ENCODE measurements around the gene MRPL9.

MRPL9 gene

DNA sequence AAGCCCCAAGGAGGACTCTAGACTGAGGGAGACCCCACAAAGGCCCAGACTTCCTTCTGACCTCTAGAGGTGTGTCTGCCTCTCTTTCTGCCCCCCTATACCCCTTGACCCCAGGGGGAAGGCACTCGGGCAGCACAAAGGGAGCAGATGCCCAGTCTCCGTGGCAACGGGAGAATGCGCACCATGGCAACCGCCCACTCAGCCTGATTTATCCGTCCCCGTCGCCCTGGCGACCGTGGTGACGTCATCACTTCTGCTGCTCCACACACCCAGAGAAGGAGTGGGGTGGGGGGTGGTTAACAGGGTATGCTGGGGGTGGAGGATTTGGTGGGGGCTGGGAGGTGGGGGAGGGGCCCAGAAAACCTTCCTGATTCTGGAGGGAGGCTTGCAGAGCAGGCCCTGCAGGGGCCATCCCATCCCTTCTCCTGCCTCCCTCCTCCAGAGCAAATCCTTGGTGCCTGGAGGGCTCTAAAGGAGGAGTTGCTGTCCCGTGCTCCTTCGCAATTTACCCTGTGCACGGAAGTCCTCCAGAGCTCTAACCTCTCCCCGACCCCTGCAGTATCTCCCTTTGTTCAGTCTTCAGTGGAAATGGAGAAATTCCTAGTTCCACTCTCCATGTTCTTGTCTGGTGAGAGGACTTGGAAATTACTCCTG lies 53.0 kb downstream of the MRPL9 start:
- Histone ChIP-seq H3K27ac (ENCODE audit: low read depth, low read length) (no peak overlapping the region), H3F3A (ENCODE audit: control insufficient read depth, insufficient read depth) (no peaks in the 10 kb centered on the region), H3K36me3 (ENCODE audit: control insufficient read depth, low read length) (no peaks in the 10 kb centered on the region), H3K9me2 (replicated peaks; ENCODE audit: control insufficient read depth, low read length) (no peaks in the 10 kb centered on the region), H3K27me3 (ENCODE audit: control insufficient read depth, low read length) (peaks cover 8% of the 10 kb centered on the region; the same call in 1 of the 2 replicates), H3K4me3 (ENCODE audit: low read length) (no peak overlapping the region), H3K79me2 (ENCODE audit: control insufficient read depth, low read length) (no peaks in the 10 kb centered on the region), H4K20me1 (ENCODE audit: control insufficient read depth, insufficient read depth, low read depth, low read length) (no peaks in the 10 kb centered on the region), H3K4me1 (ENCODE audit: control insufficient read depth, low read length) (no peaks in the 10 kb centered on the region), H3K9me3 (ENCODE audit: control insufficient read depth, insufficient read depth, low read length) (no peaks in the 10 kb centered on the region), H3K4me2 (ENCODE audit: low read length) (no peak overlapping the region)
- TF ChIP-seq EZH2phosphoT487 (IDR thresholded peaks at IDR 0.05; ENCODE audit: borderline replicate concordance, low read length), result no peak
- TF ChIP-seq, protein P1, sequence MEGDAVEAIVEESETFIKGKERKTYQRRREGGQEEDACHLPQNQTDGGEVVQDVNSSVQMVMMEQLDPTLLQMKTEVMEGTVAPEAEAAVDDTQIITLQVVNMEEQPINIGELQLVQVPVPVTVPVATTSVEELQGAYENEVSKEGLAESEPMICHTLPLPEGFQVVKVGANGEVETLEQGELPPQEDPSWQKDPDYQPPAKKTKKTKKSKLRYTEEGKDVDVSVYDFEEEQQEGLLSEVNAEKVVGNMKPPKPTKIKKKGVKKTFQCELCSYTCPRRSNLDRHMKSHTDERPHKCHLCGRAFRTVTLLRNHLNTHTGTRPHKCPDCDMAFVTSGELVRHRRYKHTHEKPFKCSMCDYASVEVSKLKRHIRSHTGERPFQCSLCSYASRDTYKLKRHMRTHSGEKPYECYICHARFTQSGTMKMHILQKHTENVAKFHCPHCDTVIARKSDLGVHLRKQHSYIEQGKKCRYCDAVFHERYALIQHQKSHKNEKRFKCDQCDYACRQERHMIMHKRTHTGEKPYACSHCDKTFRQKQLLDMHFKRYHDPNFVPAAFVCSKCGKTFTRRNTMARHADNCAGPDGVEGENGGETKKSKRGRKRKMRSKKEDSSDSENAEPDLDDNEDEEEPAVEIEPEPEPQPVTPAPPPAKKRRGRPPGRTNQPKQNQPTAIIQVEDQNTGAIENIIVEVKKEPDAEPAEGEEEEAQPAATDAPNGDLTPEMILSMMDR (IDR thresholded peaks at IDR 0.05; ENCODE audit: low read depth, low read length, poor library complexity, severe bottlenecking), result no peak
